HG02678 (cell line): ENCODE results near the gene KCNJ10.
A peak's percentile ranks its signal among the peaks of the same experiment; 100 is the strongest.

Source experiments
- ATAC-seq: cut with Tn5 transposase; IDR thresholded peaks from one replicate; pipeline ENCODE4 v1.9.1; 2021; ENCODE audit warnings: mild to moderate bottlenecking, moderate library complexity; ENCODE audit not compliant: unreplicated experiment

Gene KCNJ10

DNA sequence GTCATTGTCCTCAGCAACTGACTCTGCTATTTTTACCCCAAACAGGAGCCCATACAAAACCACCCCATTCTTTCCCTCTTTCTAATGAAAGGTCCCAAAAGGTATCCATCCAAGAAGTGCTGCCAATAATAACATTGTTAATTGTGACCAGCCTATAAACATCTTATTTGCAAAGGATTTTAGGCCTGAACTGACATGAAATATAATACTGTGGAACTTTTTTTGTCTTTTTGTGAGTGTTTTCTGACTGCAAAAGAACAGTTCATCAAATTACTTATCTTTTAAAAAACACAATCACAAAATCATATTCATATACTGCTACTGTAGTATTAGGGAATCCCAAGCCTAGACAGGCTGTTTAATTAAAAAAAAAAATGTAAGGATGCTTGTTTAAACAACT is 41.5 kb downstream of the KCNJ10 start:
- no peak for ATAC-seq

DNA sequence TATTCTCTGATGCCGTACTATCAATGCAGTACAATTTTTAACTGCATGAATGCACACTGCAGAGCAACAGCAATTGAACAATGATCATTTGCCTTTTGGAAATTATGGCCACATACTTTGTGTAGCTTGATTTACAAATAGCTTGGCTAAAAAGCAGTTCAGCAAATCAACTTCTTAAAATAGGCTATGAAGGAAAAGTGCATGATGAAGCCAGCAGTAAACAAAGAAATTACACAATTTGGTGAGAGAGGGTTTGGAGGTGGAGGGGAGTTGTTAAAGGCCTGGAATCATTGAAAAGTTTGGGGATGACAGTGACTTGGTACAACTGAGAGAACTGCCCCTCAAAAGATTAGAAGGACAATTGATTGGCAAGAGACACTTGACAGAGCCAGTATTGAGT is 44.6 kb downstream of the KCNJ10 start:
- ATAC-seq, result no peak

DNA sequence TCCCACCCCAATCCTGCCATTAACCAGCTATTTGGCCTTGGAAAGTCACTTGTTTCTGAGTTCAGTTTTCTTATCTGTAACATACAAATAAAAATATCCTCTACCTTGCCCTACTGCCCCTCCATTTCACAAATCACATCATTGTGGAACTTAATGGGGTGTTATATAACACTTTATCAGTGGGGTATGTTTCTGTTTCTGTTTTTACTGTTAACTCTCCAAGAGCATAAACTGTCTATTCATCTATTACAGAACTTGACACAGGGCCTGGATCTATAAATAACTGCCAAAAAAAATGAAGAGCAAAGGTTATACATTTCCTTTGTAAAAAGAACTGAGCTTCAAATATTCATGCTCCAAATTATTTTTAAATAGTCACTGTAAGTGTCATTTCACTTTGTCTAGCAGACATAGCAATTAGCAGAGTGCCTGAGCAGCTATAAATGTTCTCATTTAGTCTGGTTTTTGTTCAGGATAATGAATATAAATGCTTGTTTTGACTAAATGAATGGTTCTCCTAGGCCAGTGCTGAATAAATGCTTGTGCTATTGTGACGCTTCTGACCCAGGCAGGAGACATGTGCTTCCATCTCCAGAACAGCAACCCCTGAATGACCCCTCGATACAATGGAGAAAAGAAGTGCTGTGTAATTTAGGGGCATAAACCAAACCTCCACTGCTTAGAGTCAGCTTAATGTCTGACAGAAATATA is 45.6 kb downstream of the KCNJ10 start:
- ATAC-seq, result no peak

DNA sequence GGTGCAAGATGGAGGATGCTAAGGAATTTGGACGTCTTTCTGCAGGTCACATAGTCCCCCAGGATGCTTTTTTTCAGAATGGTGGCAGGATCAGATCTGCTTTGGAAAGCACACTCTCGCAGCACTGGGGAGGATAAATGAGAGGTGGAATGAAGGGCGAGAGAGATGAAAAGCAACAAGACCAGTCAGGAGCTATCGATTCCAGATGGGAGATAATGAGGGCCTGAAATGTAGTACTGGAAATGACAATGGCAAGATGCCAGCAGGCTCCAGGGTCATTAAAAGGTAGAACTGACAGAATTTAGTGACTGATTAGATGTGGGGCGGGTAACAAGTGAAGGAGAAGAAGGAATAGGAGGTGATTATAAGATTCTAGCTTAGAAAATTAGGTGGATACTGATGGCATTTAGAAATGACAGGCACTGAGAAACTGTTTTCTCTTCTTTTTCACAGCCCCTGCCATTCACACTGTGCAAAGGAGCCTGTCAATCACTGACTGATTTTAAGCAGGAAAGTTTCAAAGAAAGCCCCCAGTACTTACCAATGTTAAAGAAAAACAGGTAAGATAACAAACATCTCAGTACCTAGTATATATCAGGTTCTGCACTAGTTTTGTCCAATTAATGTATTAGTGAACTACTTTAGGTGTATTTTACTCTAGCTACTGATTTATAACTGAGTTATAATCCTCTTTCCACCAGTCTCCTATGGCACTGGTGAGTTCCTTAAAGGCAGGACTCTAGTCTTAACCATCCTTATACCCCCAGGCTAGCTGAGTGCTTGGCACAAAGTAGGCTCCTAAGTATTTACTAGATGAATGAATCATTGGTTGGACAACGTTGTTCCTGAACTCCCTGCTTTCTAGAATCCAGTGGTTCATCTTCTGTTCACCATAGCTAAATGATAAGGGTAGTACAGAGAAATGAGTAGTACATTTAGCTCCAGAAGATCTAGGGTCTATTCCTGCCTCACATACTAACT is 47.3 kb downstream of the KCNJ10 start:
- no peak for ATAC-seq

DNA sequence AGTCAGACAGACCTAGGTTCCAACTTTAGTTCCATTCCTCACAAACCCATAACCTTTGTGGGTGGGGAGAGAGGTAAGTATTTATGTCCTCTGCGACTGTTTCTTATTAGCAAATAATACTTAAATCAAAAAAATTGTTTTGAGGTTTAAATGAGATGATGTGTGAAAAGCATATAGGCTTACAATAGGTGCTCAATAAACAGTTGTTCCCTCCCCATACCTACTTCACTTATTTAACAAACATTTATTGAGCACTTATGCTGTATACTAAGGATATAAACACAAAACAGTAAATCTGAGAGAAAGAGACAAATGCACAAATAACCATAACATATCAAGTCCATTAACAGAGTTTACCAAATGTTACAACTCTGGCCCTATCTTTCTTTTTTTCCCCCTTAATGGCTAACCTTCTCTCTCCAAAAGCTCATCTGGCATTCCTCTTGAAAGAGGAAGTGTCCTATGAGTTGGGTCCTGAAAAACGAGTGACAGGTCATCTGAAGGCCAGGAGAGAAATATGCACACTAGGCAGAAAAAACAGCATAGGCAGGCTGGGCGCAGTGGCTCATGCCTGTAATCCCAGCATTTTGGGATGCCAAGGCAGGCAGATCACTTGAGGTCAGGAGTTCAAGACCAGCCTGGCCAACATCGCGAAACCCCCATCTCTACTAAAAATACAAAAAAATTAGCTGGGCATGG is 48.4 kb downstream of the KCNJ10 start:
- ATAC-seq, result no peak

DNA sequence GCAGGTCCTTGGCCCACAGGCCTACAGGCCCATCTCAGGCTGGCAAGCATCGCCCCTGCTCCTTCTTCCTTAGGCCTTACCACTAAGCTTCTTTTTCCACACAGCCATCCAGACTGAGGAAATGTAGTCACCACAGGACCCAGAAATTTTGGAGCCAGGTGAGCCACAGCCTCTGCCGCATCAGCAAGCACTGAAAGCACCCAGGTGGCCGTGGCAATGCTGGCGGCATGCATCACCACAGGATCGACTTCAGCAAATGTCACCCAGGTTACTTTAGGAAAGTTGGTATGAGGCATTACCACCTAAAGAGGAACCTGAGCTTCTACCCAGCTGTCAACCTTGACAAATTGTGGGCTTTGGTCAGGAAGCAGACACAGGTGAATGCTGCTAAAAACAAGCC is 49.8 kb downstream of the KCNJ10 start:
- no peak for ATAC-seq

DNA sequence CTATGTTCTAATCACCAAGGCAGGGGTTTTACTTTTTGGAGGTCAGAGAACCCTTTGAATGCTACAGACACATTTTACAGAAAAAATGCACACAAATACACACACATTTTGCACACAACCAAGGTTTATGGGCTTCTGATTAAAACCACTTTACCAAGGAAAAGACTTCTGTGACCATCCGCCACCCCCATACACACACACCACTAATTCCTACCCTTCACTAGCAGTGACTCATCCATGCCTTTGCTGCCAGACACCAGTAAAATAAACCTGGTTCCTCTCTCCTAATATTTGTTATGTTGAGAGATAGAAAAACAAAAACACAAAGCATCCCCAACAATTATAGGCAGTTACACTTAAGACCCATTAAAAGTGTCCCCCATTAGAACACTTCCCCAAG is 51.1 kb downstream of the KCNJ10 start:
- ATAC-seq, result no peak

DNA sequence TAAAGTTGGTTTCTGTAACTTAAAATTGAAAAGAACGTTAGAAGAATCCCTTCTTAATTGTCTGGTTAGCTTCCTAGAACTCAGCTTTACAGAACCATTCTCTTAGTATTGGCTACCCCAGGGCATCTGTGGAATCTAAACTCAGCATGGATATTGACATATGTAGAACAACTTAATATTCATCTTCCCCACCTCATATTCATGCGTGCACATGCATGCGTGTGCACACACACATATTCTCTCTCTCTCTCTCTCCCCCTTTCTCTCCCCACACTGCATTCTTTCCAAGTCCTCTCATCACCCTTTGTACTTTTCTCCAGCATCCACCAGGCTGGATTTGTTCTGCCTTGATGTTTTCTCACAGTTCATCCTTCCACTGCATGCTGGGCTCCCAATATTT is 51.6 kb downstream of the KCNJ10 start:
- no peak for ATAC-seq

DNA sequence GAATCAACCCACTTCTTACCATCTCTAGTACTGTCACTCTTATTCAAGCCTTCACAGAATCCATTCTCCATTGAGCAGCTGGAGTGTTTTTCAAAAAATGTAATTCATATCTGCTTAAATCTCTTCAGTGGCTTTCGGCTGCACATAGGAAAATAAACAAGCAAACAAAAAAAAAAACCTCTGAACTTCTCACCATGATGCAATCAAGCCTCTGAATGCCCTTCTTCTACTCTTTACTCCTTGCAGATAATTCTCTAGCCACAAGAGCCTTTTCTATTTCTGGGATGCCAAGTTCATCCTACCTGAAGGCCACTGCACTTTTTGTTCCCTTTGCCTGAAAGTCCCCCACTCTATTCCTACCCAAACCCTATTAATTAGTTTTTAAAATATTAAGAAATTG is 52.4 kb downstream of the KCNJ10 start:
- no peak for ATAC-seq

DNA sequence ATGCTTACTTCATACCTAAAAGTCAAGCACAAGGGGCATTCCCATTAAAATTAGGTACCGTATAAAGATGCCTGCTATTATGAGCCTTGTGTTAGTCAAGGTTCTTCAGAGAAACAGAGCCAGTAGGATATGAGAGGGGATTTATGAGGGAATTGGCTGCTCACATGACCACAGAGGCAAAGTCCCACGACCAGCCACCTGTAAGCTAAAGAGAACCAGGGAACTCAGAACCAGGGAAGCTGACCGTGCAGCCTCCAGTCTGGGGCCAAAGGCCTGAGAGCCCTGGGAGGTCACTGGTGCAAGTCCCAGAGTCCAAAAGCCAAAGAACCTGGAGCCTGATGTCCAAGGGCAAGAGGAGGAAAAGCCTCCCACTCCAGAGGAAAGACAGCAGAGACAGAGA is 58.2 kb downstream of the KCNJ10 start:
- no peak for ATAC-seq

DNA sequence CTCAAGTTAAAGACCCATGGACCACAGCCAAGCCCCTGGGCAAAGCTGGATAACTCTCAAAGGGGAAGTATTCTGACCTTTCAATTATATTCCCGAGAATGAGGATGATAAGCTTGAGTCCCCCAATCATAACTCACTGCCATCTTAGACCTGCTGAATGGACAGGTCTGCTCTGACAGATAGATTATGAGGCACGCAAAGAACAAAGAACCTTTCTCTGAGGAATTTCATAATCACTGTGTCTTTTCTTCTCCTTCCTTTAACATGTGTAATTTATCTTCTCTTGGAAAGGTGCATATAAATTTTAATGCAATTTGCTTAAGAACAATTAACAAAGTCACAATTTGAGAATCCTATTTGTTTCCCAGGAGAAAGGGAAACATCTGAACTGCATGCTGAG is 60.2 kb downstream of the KCNJ10 start:
- ATAC-seq, result no peak

DNA sequence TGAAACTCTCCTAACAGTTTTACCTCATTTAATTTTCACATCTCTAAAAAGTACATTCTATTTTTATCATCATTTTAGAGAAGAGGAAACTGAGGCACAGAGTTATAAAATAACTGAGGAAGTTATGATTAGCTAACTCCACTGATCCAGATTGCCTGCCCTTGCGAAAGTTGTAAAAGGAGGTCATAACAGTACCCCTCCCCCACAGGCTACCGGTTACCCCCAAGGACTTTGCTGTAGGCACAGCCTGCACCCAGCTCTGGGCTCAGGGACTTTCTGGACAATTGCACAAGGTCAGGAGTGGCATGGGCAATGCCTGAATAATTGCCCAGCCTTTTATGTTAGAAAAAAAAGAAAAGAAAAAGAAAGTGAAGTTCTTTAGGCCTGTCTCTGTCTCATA is 60.9 kb downstream of the KCNJ10 start:
- no peak for ATAC-seq

DNA sequence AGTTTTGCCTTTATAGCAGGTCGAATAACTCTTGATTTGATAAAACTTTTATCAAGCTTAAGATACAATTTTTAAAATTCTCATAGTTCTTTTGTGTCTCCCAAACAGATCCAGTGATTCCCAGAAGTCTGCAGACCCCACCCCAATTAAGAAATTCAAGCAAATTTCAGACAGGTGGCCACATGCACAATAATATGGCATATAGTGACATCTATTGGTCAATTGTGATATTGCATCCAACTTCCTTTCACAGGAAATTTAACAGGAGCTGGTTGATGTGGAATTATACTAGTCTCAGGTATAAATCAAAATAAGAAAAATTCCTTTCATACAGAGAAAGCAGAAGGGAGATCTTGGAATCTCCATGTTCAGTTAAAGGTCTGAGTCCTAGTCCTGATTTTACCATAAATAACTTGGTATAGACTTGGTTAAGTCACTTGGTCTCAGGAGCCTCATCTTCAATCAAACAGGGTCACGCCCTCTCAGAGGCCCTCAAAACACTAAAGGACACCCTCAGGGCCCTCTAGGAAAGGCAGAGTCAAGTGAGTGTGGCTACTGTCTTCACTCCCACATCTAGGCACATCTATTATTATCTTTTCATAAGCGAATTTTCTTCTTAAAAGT is 62.3 kb downstream of the KCNJ10 start:
- ATAC-seq, result no peak

DNA sequence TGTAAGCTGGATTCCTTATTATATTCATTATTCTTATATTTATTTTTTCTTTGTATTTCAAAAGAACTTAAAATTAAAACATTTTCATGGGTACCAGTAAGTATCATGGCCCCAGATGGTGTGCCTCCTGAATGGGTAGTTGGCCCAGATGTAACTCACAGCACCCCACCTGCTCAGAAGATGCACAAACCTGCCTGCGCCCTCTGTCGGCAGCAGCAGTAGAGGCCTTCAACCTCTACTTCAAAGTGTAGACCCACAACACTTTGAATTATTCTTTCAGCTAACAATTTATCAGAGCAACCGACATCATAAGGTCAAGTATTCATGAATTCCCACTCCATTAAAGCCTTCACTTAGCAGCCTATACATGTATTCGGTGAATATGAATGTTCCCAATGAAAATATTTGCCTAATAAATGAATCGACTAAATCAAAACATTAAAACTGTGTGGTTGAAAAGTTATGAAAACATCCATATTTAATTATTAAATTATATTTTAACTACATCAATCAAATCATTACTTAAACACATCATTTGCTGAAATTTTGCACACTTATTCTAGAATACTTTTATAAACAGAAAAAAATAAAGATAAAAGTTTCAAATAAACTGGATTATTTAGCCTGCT is 63.5 kb downstream of the KCNJ10 start:
- ATAC-seq, result peak; percentile 77

DNA sequence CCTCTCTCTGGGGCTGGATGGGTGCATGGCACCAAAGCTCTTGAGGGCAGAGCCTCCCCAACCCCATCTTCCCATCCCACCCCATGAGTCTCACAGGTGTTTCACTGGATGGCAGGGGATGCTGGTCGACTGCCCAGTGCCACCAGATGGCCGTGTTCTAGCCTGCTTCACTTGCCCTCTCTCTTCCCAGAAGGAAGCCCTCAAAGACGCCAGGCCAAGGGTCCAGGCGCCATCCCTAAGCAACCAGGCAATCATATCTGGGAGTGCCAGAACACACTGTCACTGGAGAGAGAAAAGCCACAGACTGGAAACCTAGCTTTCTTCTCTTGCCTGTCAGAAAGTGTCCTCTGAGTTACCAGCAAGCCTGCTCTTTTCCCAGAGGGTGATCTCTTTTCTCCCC is 64.9 kb downstream of the KCNJ10 start:
- no peak for ATAC-seq

DNA sequence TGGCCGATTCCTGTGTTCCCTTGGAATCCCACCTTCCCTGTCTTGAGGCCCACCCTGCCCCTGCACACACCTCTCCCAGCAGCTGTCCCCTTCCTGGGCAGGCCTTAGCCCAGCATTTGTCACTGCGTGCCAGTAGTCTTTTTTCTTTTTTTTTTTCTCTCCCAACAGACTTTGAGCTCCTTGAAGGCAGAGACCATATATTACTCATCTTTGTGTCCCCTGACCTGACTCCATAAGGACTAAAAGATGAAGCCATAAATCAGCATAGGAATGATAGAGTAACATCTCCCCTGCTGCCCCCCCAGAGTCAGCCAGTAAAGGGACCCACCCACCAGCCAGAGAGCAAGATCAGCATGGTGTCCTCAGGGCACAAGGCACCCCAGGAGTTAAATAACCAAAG is 65.5 kb downstream of the KCNJ10 start:
- no peak for ATAC-seq

DNA sequence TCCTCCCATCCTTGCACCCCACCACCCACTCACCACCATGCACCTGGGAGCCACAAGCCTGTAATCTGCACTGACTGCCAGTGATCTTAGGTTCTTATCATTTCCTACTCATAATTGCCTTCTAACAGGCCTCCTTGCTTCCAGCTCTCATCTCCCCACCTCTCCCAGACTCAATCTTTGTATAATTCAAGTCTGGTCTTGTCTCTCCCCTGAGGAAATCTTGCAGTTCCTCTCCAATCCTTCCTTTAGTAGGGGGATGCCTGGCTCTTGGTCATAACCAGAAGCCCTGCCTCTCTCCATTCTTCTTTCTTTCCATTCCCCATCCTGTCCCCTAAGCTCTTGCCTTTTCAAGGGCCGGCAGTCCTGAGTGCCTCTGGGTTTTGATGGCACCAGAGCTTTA is 66.0 kb downstream of the KCNJ10 start:
- no peak for ATAC-seq

DNA sequence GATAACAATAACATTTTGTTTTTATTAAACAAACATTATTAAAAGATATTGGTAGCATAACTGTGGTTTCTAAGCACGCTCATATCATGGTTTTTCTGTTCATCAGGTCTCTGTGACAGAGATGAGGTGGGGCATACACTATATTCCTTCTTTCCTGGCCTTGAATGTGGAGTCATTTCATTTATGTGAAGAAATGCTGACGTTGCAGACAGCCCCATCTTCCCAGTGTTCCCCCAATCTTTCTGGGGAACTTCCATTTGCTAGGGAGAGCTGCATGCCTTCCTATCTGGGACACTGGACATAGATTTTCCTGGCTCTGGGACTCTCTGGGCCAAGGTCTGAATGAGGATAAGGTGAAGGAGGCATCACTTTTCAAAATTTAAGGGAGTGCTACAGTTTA is 68.5 kb downstream of the KCNJ10 start:
- ATAC-seq, result no peak

DNA sequence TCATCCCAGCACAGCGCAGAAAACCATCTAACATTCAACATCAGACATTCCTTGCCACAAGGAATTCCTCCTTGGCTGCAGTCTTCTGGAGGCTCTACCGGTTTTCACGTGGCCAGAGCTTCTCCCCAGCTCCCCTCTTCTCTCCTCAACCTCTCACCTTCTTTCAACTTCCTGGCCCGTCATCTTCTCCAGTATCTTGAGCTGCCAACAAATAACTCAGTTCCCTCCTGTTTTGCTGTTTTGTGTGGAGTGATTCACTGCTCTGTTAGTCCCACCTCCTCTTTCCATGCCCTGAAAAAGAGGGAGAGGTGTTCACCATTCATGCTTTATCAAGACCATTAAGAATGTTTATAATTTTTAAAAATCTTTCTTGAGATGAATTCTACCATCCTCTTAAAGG is 70.8 kb downstream of the KCNJ10 start:
- ATAC-seq, result no peak

DNA sequence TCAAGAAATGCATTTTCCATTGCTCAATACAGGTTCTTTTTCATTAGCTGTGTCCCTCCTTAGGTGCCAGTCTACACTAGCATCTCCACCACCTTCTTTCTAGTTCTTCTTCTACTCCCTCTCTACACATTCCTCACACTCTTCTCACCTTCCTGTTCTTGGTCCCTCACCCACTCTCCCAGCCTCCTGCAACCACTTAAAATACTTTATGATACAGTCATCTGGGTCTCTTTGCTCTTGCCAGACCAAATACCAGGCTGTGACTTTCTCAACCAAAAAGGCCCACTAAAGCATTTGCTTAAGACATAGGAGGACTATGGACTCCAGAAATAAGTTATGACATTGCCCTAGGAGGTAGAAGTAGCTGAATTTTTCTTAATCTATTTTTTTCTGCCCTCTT is 73.3 kb downstream of the KCNJ10 start:
- no peak for ATAC-seq

DNA sequence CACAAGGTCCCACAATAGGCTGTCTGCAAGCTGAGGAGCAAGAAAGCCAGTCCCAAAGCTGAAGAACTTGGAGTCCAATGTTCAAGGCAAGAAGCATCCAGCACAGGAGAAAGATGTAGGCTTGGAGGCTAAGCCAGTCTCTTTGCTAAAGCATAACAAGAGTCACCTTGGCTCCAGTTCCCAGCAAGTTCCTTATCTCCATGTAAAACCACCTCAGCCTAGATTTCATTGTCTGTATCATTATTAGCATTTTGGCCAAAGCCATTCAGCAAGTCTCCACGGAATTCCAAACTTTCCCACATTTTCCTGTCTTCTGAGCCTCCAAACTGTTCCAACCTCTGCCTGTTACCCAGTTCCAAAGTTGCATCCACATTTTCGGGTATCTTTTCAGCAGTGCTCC is 75.1 kb downstream of the KCNJ10 start:
- no peak for ATAC-seq
